ENCODE data around the gene CARD14. TPM values are rescaled to one million over a fixed set of nuclear protein-coding genes. Genes with fewer than 3 reads are reported as not detected.

The CARD14 gene
- total RNA-seq, 2 experiments from 2014 or later: not detected

DNA sequence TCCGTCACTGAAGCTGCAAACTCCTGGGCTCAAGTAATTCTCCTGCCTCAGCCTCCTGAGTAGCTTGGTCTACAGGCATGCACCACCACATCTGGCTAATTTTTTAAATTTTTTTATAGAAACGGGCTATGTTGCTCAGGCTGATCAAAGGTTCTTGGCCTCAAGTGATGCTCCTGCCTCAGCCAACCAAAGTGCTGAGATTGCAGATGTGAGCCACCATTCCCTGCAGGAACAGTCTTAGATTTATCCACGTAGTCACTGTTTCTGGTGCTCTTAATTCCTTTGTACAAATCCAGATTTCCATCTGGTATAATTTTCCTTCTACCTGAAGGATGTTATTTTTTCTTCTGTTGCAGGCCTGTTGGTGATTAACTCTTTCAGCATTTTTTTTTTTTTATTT lies 63.4 kb downstream of the CARD14 start:
- CTCF ChIA-PET: no interaction called here
- Mint-ChIP-seq H3K9me3 (peaks cover 4% of the 10 kb centered on the region), H3K4me1 (ENCODE audit: low read depth) (no peaks in the 10 kb centered on the region), H3K4me3 (no peak overlapping the region), H3K27me3 (no peaks in the 10 kb centered on the region), H3K27ac (no peak overlapping the region), H3K36me3 (ENCODE audit: low read depth) (peaks cover 83% of the 10 kb centered on the region)
- Histone ChIP-seq H3K27ac (ENCODE audit: low read depth in 1 of 2, low read length in 2 of 2) (no peak overlapping the region), H3K9me3 (ENCODE audit: control insufficient read depth in 1 of 2, insufficient read depth in 1 of 2, low read length in 2 of 2) (peaks cover 17 to 19% of the 10 kb centered on the region in 2 experiments), H3K36me3 (ENCODE audit: insufficient read depth, low read length) (peaks cover 42% of the 10 kb centered on the region), H3K4me1 (ENCODE audit: insufficient read depth, low read length) (no peaks in the 10 kb centered on the region), H3K27me3 (ENCODE audit: control insufficient read depth in 1 of 2, insufficient read depth in 2 of 2, low read length in 2 of 2) (no peaks in the 10 kb centered on the region), H3K4me3 (ENCODE audit: low read length) (no peak overlapping the region)
- TF ChIP-seq, protein P1, sequence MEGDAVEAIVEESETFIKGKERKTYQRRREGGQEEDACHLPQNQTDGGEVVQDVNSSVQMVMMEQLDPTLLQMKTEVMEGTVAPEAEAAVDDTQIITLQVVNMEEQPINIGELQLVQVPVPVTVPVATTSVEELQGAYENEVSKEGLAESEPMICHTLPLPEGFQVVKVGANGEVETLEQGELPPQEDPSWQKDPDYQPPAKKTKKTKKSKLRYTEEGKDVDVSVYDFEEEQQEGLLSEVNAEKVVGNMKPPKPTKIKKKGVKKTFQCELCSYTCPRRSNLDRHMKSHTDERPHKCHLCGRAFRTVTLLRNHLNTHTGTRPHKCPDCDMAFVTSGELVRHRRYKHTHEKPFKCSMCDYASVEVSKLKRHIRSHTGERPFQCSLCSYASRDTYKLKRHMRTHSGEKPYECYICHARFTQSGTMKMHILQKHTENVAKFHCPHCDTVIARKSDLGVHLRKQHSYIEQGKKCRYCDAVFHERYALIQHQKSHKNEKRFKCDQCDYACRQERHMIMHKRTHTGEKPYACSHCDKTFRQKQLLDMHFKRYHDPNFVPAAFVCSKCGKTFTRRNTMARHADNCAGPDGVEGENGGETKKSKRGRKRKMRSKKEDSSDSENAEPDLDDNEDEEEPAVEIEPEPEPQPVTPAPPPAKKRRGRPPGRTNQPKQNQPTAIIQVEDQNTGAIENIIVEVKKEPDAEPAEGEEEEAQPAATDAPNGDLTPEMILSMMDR (IDR thresholded peaks at IDR 0.05): no peak
- ATAC-seq (ENCODE audit: poor library complexity) (no peak), DNase-seq (no peak)
- POLR2A ChIA-PET: no interaction called here
- intact Hi-C loops (cut with DNase I, micrococcal nuclease): no loop called here

DNA sequence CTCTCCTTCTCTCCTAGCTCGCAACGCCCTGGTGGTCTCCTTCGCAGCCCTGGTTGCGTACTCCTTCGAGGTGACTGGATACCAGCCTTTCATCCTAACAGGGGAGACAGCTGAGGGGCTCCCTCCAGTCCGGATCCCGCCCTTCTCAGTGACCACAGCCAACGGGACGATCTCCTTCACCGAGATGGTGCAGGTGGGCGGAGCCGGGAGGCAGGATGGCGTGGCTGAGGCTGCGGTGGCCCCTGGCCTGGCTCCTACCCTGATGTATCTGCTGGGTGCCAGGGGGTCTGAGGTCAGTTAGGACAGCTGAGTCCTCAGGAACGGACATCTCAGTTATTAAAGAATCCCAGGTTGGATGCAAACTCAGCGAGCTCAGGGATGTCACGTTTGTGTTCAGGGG lies 67.1 kb downstream of the CARD14 start:
- H3K4me3 ChIP-seq (ENCODE audit: low read length): no peak overlapping the region
- no peak for ATAC-seq (ENCODE audit: poor library complexity)
- intact Hi-C loops (cut with DNase I, micrococcal nuclease): no loop called here
- TF ChIP-seq, protein P1 (IDR thresholded peaks at IDR 0.05): no peak
- H3K27me3 Mint-ChIP-seq: no peaks in the 10 kb centered on the region
- no peak for DNase-seq
- H3K36me3 ChIP-seq (ENCODE audit: insufficient read depth, low read length): peaks cover 42% of the 10 kb centered on the region
- peaks cover 17 to 19% of the 10 kb centered on the region in 2 experiments for H3K9me3 ChIP-seq (ENCODE audit: control insufficient read depth in 1 of 2, insufficient read depth in 1 of 2, low read length in 2 of 2)
- H3K4me1 Mint-ChIP-seq (ENCODE audit: low read depth): no peaks in the 10 kb centered on the region
- peaks cover 4% of the 10 kb centered on the region for H3K9me3 Mint-ChIP-seq
- H3K4me1 ChIP-seq (ENCODE audit: insufficient read depth, low read length): no peaks in the 10 kb centered on the region
- POLR2A ChIA-PET: no interaction called here
- H3K27ac Mint-ChIP-seq: no peak overlapping the region
- H3K27ac ChIP-seq (ENCODE audit: low read depth in 1 of 2, low read length in 2 of 2): no peak overlapping the region
- CTCF ChIA-PET: no interaction called here
- no peaks in the 10 kb centered on the region for H3K27me3 ChIP-seq (ENCODE audit: control insufficient read depth in 1 of 2, insufficient read depth in 2 of 2, low read length in 2 of 2)
- H3K4me3 Mint-ChIP-seq: no peak overlapping the region
- H3K36me3 Mint-ChIP-seq (ENCODE audit: low read depth): peaks cover 78% of the 10 kb centered on the region

DNA sequence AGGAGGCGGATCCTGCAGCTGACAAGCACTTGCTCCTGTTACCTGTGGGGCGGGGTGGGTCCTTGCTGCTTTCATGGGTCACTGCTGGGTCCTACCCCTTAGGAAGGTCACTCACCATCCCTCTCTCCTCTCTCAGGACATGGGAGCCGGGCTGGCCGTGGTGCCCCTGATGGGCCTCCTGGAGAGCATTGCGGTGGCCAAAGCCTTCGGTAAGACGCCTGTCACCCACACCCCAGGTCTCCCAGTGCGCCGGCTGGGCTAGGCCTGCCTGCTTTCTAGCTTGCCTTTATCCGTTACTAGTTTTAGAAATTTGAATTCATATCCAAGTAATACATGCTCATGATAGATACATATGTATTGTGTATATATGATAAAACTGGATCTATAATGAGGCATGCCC lies 67.6 kb downstream of the CARD14 start:
- Mint-ChIP-seq H3K4me3 (no peak overlapping the region), H3K4me1 (ENCODE audit: low read depth) (no peaks in the 10 kb centered on the region), H3K27ac (no peak overlapping the region), H3K9me3 (peaks cover 4% of the 10 kb centered on the region), H3K27me3 (no peaks in the 10 kb centered on the region), H3K36me3 (ENCODE audit: low read depth) (peaks cover 78% of the 10 kb centered on the region)
- Histone ChIP-seq H3K4me1 (ENCODE audit: insufficient read depth, low read length) (no peaks in the 10 kb centered on the region), H3K4me3 (ENCODE audit: low read length) (no peak overlapping the region), H3K36me3 (ENCODE audit: insufficient read depth, low read length) (peaks cover 45% of the 10 kb centered on the region), H3K27me3 (ENCODE audit: control insufficient read depth in 1 of 2, insufficient read depth in 2 of 2, low read length in 2 of 2) (no peaks in the 10 kb centered on the region), H3K27ac (ENCODE audit: low read depth in 1 of 2, low read length in 2 of 2) (no peak overlapping the region), H3K9me3 (ENCODE audit: control insufficient read depth in 1 of 2, insufficient read depth in 1 of 2, low read length in 2 of 2) (peaks cover 13 to 15% of the 10 kb centered on the region in 2 experiments)
- TF ChIP-seq, protein P1 (IDR thresholded peaks at IDR 0.05): no peak
- CTCF ChIA-PET: no interaction called here
- ATAC-seq (ENCODE audit: poor library complexity) (no peak), DNase-seq (no peak)
- intact Hi-C loops (cut with DNase I, micrococcal nuclease): no loop called here
- POLR2A ChIA-PET: no interaction called here
